Tibial artery (tissue), 4 donors: ENCODE measurements around the gene RIPPLY2.

Experiments
- DNase-seq, 2 donors: peaks; one replicate each; pipeline ENCODE4 v3.0.0-alpha.2; 2019
- H3K27ac ChIP-seq, 2 donors: fragments of 200-600 bp; sonication (generic) in 1 of 2; 1 replicate in 1 of 2; 2 replicates in 1 of 2; pipeline ENCODE4 v1.5.1; 2018 to 2019; ENCODE audit warnings: mild to moderate bottlenecking in 1 of 2
- H3K27me3 ChIP-seq, 2 donors: fragments of 200-600 bp; sonication (generic) in 1 of 2; one replicate each; pipeline versions ENCODE4 v1.5.1 to v1.6.0; 2016 to 2019
- H3K36me3 ChIP-seq, 3 donors: fragments of 200-600 bp; sonication (generic) in 2 of 3; one replicate each; pipeline ENCODE4 v1.5.1; 2016 to 2019; ENCODE audit warnings: mild to moderate bottlenecking in 2 of 3
- H3K4me1 ChIP-seq, 4 donors: fragments of 200-600 bp; sonication (generic) in 2 of 4; 1 replicate in 3 of 4; 2 replicates in 1 of 4; pipeline ENCODE4 v1.5.1; 2016 to 2019
- H3K4me3 ChIP-seq, 2 donors: fragments of 200-600 bp; sonication (generic) in 1 of 2; 1 replicate in 1 of 2; 2 replicates in 1 of 2; pipeline ENCODE4 v1.5.1; 2018 to 2019; ENCODE audit warnings: mild to moderate bottlenecking in 2 of 2
- H3K9me3 ChIP-seq, 3 donors: fragments of 200-600 bp; sonication (generic) in 1 of 3; one replicate each; pipeline ENCODE4 v1.5.1; 2016 to 2019
- CTCF ChIP-seq, 2 experiments: fragments of 200-600 bp in 1 of 2; fragments of 450-650 bp in 1 of 2; IDR thresholded peaks; one replicate each; pipeline ENCODE4 v1.5.1; 2017 to 2019; ENCODE audit warnings: antibody characterized with exemption in 2 of 2, mild to moderate bottlenecking in 1 of 2, moderate library complexity in 1 of 2
- intact Hi-C: fragments of 100-400 bp; cut with DNase I; formaldehyde crosslinking; loops from one replicate; pipeline ENCODE4 v1.15.0; 2023; ENCODE audit warnings: low total_unique reads

Gene RIPPLY2

GRCh38 chr6:83838727-83839126 is 14.4 kb upstream of the RIPPLY2 start:
- H3K36me3 ChIP-seq, result no peaks in the 10 kb centered on the region
- intact Hi-C loops, result no loop called here
- H3K4me1 ChIP-seq, result no peaks in the 10 kb centered on the region
- H3K4me3 ChIP-seq, result no peak overlapping the region
- no peak for DNase-seq
- H3K27ac ChIP-seq, result no peak overlapping the region
- no peak for TF ChIP-seq CTCF (IDR thresholded peaks at IDR 0.05)
- H3K9me3 ChIP-seq, result peaks cover 0 to 7% (median 3%) of the 10 kb centered on the region in 3 donors
- H3K27me3 ChIP-seq, result no peaks in the 10 kb centered on the region

DNA sequence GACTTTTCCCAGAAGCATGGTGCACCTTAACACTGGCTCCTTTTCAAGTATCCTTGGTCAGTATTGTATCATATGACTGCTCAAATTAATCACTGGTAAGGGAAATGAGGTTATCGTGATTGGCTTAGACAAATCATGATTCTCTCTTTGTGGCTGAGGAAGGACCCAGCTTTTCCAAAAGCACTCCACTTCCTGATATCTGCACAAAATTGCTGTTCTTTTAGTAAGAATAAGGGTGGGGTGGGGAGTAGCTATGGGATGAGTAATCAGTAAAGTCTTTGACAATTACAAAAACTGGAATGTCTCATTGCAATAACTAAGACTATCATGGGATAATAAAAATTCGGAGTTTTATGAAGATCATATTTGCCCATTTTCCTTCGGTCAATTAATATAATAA is 9.0 kb upstream of the RIPPLY2 start:
- intact Hi-C loops, result no loop called here
- H3K27ac ChIP-seq, result no peak overlapping the region
- DNase-seq, result no peak
- no peaks in the 10 kb centered on the region for H3K36me3 ChIP-seq
- no peaks in the 10 kb centered on the region for H3K4me1 ChIP-seq
- TF ChIP-seq CTCF (IDR thresholded peaks at IDR 0.05), result no peak
- H3K4me3 ChIP-seq, result no peak overlapping the region
- peaks cover 0 to 7% (median 0%) of the 10 kb centered on the region in 3 donors for H3K9me3 ChIP-seq
- H3K27me3 ChIP-seq, result no peaks in the 10 kb centered on the region

DNA sequence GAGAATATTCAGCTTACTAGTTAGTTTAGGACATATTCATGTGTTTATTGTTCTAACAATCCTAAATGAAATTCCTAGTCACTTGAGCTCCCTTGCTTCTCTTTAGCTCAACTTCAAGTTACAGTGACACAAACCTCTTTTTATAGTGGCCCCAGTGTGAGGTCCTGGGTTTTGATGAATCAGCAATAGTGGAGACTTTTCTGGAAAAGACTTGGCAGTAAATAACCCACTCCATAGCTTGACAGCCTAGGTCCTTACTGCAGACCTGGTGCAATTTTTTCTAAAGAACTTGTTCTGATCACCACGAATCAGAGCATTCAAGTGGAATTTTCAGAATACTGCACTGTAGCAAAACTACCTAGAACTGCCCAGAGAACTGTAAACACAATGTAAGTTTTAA is 6.9 kb upstream of the RIPPLY2 start:
- intact Hi-C loops, result no loop called here
- Histone ChIP-seq H3K9me3 (peaks cover 0 to 6% (median 0%) of the 10 kb centered on the region in 3 donors), H3K4me3 (no peak overlapping the region), H3K27me3 (peaks cover 0 to 4% of the 10 kb centered on the region in 2 donors), H3K4me1 (no peaks in the 10 kb centered on the region), H3K36me3 (no peaks in the 10 kb centered on the region), H3K27ac (no peak overlapping the region)
- DNase-seq, result no peak
- TF ChIP-seq CTCF (IDR thresholded peaks at IDR 0.05), result no peak

GRCh38 chr6:83847179-83847578 is 6.0 kb upstream of the RIPPLY2 start:
- Histone ChIP-seq H3K27ac (no peak overlapping the region), H3K36me3 (no peaks in the 10 kb centered on the region), H3K4me3 (no peak overlapping the region), H3K27me3 (peaks cover 0 to 4% of the 10 kb centered on the region in 2 donors), H3K4me1 (no peaks in the 10 kb centered on the region), H3K9me3 (no peaks in the 10 kb centered on the region)
- intact Hi-C loops, result no loop called here
- DNase-seq, result no peak
- TF ChIP-seq CTCF (IDR thresholded peaks at IDR 0.05), result no peak

GRCh38 chr6:83849127-83849526 is 4.0 kb upstream of the RIPPLY2 start:
- peaks cover 0 to 4% of the 10 kb centered on the region in 2 donors for H3K27me3 ChIP-seq
- no peaks in the 10 kb centered on the region for H3K36me3 ChIP-seq
- H3K4me1 ChIP-seq, result peaks cover 0 to 16% (median 9%) of the 10 kb centered on the region in 4 donors
- no peaks in the 10 kb centered on the region for H3K9me3 ChIP-seq
- no peak for TF ChIP-seq CTCF (IDR thresholded peaks at IDR 0.05)
- no peak for DNase-seq
- H3K27ac ChIP-seq, result no peak overlapping the region
- H3K4me3 ChIP-seq, result no peak overlapping the region
- intact Hi-C loops, result no loop called here

- no peak overlapping the region for H3K27ac ChIP-seq
- H3K9me3 ChIP-seq, result no peaks in the 10 kb centered on the region
- H3K36me3 ChIP-seq, result no peaks in the 10 kb centered on the region
- H3K27me3 ChIP-seq, result peaks cover 0 to 4% of the 10 kb centered on the region in 2 donors
- no peak for TF ChIP-seq CTCF (IDR thresholded peaks at IDR 0.05)
- H3K4me3 ChIP-seq, result no peak overlapping the region
- intact Hi-C loops, result no loop called here
- peaks cover 0 to 16% (median 10%) of the 10 kb centered on the region in 4 donors for H3K4me1 ChIP-seq
- no peak for DNase-seq
Measured at GRCh38 chr6:83849610-83850009, 3.5 kb upstream of the RIPPLY2 start.
